ENCODE measurements around the gene PPP6R3.

DNA sequence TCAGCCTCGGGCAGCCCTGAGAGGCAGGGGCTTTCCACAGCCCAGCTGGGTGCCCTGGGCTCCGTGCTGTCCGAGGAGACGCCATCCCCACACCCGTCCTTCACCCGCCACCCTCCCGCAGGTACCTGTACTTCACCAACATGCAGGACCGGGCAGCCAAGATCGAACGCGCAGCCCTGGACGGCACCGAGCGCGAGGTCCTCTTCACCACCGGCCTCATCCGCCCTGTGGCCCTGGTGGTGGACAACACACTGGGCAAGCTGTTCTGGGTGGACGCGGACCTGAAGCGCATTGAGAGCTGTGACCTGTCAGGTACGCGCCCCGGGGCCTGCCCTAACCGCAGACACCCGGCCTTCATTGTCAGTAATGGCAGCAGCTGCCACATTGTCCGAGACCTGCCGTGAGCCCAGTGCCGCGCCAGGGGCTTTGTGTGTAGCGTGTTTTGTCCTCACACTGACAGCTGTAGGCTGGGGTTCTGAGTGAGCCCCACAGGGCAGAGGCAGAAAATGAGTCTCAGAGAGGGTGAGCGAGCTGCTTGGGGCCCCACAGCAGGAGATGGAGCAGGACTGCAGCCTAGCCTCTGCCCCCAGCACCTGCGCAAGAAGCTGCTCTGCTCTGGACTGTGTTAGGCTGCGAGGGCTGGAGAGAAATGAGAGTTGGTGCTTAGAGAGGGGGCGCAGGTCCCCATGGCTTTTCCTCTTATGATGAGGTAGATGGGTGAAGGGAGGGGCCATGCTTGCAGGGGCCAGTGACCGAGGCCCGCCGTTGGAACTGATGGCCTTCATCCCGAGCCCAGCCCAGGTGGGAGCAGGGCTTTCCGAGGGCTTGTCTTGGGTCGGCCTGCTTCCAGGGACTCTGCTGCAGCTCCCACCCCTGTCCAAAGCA lies 35.3 kb upstream of the PPP6R3 start:
- TF ChIP-seq, protein P1, sequence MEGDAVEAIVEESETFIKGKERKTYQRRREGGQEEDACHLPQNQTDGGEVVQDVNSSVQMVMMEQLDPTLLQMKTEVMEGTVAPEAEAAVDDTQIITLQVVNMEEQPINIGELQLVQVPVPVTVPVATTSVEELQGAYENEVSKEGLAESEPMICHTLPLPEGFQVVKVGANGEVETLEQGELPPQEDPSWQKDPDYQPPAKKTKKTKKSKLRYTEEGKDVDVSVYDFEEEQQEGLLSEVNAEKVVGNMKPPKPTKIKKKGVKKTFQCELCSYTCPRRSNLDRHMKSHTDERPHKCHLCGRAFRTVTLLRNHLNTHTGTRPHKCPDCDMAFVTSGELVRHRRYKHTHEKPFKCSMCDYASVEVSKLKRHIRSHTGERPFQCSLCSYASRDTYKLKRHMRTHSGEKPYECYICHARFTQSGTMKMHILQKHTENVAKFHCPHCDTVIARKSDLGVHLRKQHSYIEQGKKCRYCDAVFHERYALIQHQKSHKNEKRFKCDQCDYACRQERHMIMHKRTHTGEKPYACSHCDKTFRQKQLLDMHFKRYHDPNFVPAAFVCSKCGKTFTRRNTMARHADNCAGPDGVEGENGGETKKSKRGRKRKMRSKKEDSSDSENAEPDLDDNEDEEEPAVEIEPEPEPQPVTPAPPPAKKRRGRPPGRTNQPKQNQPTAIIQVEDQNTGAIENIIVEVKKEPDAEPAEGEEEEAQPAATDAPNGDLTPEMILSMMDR (IDR thresholded peaks at IDR 0.05), result no peak
- TF ChIP-seq POLR2A (IDR thresholded peaks at IDR 0.05), result no peak

Data from thyroid gland (tissue), 4 donors.